Tibial nerve (tissue), 4 donors: Measurements from ENCODE around the gene MROH7.

ENCODE experiments used
- EP300 ChIP-seq, 2 donors: sonication (generic); formaldehyde crosslinking; IDR thresholded peaks; one replicate each; pipeline ENCODE4 v1.6.1; 2017; ENCODE audit warnings: antibody characterized with exemption in 2 of 2, mild to moderate bottlenecking in 1 of 2
- POLR2A ChIP-seq, 2 donors: fragments of 450-650 bp; IDR thresholded peaks; one replicate each; pipeline ENCODE4 v1.6.1; 2017; ENCODE audit warnings: antibody characterized with exemption in 2 of 2, mild to moderate bottlenecking in 2 of 2, moderate library complexity in 2 of 2
- TF ChIP-seq, protein P1 (sequence below), 5 experiments: fragments of 200-600 bp in 3 of 5; fragments of 450-650 bp in 2 of 5; sonication (generic) in 3 of 5; IDR thresholded peaks; one replicate each; pipeline ENCODE4 v1.5.1; 2016 to 2019; ENCODE audit warnings: antibody characterized with exemption in 5 of 5, mild to moderate bottlenecking in 3 of 5, moderate library complexity in 2 of 5

DNA sequence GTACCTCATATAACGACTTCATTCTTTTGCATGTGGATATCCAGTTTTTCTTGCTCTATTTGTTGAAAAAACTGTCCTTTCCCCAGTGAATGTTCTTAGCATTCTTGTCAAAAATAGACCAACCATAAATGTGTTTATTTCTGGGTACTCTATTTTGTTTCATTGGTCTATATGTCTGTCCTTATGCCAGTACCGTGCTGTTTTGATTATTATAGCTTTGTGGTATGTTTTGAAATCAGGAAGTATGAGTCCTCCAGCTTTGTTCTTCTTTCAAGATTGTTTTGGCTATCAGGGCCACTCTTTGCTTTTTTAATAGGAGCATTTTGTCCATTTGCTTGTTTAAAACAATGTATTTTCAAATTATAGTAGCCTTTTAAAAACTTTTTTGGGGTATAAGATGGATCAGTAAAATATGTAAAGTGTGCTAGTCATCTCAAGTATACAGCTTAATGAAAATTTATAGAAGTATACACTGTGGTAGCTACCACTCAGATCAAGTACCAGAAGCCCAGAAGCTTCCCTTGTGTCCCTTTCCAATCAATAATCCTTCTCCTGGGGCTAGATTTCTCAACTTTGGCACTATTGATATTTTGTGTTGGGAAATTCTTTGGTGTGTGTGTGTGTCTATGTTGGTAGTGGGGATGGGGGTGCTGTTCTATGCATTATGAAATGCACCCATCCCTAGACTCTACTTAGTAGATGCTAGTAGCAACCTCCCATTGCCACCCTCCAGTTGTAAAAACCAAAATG is 16.8 kb downstream of the MROH7 start:
- TF ChIP-seq, protein P1, sequence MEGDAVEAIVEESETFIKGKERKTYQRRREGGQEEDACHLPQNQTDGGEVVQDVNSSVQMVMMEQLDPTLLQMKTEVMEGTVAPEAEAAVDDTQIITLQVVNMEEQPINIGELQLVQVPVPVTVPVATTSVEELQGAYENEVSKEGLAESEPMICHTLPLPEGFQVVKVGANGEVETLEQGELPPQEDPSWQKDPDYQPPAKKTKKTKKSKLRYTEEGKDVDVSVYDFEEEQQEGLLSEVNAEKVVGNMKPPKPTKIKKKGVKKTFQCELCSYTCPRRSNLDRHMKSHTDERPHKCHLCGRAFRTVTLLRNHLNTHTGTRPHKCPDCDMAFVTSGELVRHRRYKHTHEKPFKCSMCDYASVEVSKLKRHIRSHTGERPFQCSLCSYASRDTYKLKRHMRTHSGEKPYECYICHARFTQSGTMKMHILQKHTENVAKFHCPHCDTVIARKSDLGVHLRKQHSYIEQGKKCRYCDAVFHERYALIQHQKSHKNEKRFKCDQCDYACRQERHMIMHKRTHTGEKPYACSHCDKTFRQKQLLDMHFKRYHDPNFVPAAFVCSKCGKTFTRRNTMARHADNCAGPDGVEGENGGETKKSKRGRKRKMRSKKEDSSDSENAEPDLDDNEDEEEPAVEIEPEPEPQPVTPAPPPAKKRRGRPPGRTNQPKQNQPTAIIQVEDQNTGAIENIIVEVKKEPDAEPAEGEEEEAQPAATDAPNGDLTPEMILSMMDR (IDR thresholded peaks at IDR 0.05): no peak
- no peak for TF ChIP-seq POLR2A (IDR thresholded peaks at IDR 0.05)
- TF ChIP-seq EP300 (IDR thresholded peaks at IDR 0.05): no peak
